HFFc6 (cell line): ENCODE measurements around the gene TLCD3A. TPM values are rescaled to one million over a fixed set of nuclear protein-coding genes. Genes with fewer than 3 reads are reported as not detected.
A peak's percentile ranks its signal among the peaks of the same experiment; 100 is the strongest.

Source experiments
- DNase-seq: peaks from one replicate; pipeline ENCODE4 v3.0.0-alpha.2; 2018
- H3K27ac Mint-ChIP-seq: 2 replicates; pipeline ENCODE4 v1.8.0; 2020; ENCODE audit warnings: mild to moderate bottlenecking, mixed read lengths
- H3K27me3 Mint-ChIP-seq: 2 replicates; pipeline ENCODE4 v1.8.0; 2021; ENCODE audit warnings: mild to moderate bottlenecking, moderate library complexity, mixed read lengths; ENCODE audit not compliant: insufficient read depth
- H3K36me3 Mint-ChIP-seq: 2 replicates; pipeline ENCODE4 v1.8.0; 2021; ENCODE audit warnings: low read depth, mixed read lengths
- H3K4me1 Mint-ChIP-seq: 2 replicates; pipeline ENCODE4 v1.8.0; 2020; ENCODE audit warnings: low read depth, mixed read lengths
- H3K4me3 Mint-ChIP-seq: 2 replicates; pipeline ENCODE4 v1.8.0; 2020; ENCODE audit warnings: mild to moderate bottlenecking, moderate library complexity, mixed read lengths
- H3K9me3 Mint-ChIP-seq: 2 replicates; pipeline ENCODE4 v1.8.0; 2020; ENCODE audit warnings: mild to moderate bottlenecking, mixed read lengths
- total RNA-seq, 6 experiments: library from RNA; stranded (reverse); fragmentation: NEBNext Ultra II Directional; extraction: Animal tissue kit (Norgen Biotek cat#: 25700); gene quantifications; 2 replicates in 1 of 6; 3 replicates in 5 of 6; pipeline ENCODE4 v1.2.3, GENCODE V29; 2021
- TF ChIP-seq, protein P1 (sequence below): fragments of 200-600 bp; sonication (generic); IDR thresholded peaks from 2 replicates; pipeline ENCODE4 v1.5.0; 2021; ENCODE audit warnings: antibody characterized with exemption, mild to moderate bottlenecking

The TLCD3A gene
- total RNA-seq, 6 experiments from 2014 or later = 28.2 to 35.8 (median 34.5) TPM

DNA sequence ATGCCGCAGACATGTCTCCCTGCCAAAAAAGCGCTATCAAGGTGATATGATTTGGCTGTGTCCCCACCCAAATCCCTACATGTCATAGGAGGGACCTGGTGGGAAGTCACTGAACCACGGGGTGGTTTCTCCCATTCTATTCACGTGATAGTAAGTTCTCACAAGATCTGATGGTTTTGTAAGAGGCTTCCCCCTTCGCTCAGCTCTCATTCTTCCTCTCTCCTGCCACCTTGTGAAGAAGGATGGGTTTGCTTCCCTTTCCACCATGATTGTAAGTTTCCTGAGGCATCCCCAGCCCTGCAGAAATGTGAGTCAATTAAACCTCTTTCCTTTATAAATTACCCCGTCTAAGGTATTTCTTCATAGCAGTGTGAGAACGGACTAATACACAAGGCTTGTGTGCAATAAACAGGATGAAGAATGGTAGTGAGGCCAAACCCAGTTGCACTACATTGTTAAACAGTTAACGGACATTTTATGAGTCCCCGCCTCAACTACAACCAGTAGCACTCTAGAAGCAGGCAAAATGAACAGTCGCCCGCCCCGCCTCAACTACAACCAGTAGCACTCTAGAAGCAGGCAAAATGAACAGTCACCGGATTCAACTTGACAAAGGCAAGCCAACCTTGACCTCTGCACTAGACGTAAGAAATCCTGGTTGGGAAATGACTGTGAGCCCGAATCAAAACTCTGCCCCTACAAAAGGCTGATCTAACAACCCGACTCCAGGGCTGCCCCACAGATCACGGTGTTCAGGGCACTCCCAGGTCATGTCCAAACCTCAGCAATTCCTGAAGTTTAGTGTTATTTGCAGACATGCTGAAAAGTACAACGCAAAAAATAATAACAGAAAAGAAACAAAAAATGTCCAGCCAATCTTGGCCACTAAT, 44.1 kb upstream of the TLCD3A start:
- peaks cover 44% of the 10 kb centered on the region for H3K36me3 Mint-ChIP-seq
- H3K4me1 Mint-ChIP-seq = peaks cover 53% of the 10 kb centered on the region
- no peak for DNase-seq
- peak overlapping the region; percentile 43 for H3K27ac Mint-ChIP-seq
- H3K9me3 Mint-ChIP-seq = no peaks in the 10 kb centered on the region
- H3K4me3 Mint-ChIP-seq = no peak overlapping the region
- TF ChIP-seq, protein P1, sequence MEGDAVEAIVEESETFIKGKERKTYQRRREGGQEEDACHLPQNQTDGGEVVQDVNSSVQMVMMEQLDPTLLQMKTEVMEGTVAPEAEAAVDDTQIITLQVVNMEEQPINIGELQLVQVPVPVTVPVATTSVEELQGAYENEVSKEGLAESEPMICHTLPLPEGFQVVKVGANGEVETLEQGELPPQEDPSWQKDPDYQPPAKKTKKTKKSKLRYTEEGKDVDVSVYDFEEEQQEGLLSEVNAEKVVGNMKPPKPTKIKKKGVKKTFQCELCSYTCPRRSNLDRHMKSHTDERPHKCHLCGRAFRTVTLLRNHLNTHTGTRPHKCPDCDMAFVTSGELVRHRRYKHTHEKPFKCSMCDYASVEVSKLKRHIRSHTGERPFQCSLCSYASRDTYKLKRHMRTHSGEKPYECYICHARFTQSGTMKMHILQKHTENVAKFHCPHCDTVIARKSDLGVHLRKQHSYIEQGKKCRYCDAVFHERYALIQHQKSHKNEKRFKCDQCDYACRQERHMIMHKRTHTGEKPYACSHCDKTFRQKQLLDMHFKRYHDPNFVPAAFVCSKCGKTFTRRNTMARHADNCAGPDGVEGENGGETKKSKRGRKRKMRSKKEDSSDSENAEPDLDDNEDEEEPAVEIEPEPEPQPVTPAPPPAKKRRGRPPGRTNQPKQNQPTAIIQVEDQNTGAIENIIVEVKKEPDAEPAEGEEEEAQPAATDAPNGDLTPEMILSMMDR = peak; percentile 52; the same call in 1 of the 2 replicates
- H3K27me3 Mint-ChIP-seq = no peaks in the 10 kb centered on the region; the same call in 1 of the 2 replicates

DNA sequence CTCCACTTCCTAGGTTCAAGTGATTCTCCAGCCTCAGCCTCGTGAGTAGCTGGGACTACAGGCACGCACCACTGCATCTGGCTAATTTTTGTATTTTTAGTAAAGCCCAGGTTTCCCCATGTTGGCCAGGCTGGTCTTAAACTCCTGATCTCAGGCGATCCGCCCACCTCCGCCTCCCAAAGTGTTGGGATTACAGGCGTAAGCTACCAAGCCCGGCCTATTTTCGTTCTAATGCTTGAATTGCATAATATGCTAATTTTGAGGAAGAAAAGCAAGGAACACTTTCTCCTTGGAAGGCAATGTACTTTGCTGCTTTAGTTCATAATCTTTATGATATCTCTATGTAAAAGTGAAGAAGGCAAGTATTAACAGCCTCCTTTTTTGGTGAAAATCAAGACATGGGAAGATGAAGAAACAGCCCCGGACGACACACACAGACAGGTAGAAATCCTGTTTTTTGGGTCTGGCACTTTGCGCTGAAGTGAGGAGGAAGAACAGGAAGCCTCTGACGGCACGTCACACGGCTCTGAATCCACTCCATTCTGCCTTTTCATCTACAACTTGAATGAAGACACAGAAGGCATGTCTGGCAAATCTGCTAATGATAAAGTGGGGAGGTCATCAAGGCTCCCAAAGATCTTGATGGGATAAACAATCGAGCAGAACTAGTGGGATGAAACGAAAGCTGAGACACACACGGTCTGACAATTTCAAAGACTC, 42.7 kb upstream of the TLCD3A start:
- no peaks in the 10 kb centered on the region; the same call in 1 of the 2 replicates for H3K27me3 Mint-ChIP-seq
- TF ChIP-seq, protein P1 = no peak
- H3K9me3 Mint-ChIP-seq = no peaks in the 10 kb centered on the region
- DNase-seq = no peak
- peaks cover 37% of the 10 kb centered on the region for H3K36me3 Mint-ChIP-seq
- no peak overlapping the region for H3K4me3 Mint-ChIP-seq
- H3K27ac Mint-ChIP-seq = peak overlapping the region; percentile 52
- H3K4me1 Mint-ChIP-seq = peaks cover 57% of the 10 kb centered on the region

DNA sequence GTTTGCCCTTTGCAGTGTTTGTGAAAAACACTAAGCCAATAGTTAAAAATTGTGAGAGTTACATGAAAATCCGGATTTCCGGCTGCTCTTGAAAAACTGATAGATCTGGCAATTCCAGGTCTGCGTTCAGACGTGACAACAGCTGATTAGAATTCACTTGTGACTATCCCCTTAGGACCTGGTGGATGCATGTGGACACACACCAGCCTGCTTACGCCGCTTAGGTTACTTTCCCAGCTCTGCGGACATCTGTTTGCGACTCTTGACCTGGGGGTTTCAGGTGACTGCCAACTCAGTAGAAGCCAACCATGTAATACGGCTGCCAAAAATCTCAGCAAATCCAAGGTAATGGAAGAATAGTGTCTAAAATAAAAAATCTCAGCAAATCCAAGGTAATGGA, 42.0 kb upstream of the TLCD3A start:
- H3K4me1 Mint-ChIP-seq = peaks cover 64% of the 10 kb centered on the region
- H3K27ac Mint-ChIP-seq = peak overlapping the region; percentile 97
- H3K4me3 Mint-ChIP-seq = peak overlapping the region; percentile 77; the same call in 1 of the 2 replicates
- peaks cover 37% of the 10 kb centered on the region for H3K36me3 Mint-ChIP-seq
- no peak for DNase-seq
- TF ChIP-seq, protein P1 = no peak
- no peaks in the 10 kb centered on the region; the same call in 1 of the 2 replicates for H3K27me3 Mint-ChIP-seq
- H3K9me3 Mint-ChIP-seq = no peaks in the 10 kb centered on the region

GRCh38 chr17:691423-691822, 41.0 kb upstream of the TLCD3A start:
- Mint-ChIP-seq H3K36me3 (peaks cover 42% of the 10 kb centered on the region), H3K27me3 (no peaks in the 10 kb centered on the region; the same call in 1 of the 2 replicates), H3K27ac (peak overlapping the region; percentile 97), H3K4me1 (peaks cover 74% of the 10 kb centered on the region), H3K9me3 (no peaks in the 10 kb centered on the region), H3K4me3 (peak overlapping the region; percentile 77; the same call in 1 of the 2 replicates)
- TF ChIP-seq, protein P1 = no peak
- DNase-seq = peak; percentile 91

DNA sequence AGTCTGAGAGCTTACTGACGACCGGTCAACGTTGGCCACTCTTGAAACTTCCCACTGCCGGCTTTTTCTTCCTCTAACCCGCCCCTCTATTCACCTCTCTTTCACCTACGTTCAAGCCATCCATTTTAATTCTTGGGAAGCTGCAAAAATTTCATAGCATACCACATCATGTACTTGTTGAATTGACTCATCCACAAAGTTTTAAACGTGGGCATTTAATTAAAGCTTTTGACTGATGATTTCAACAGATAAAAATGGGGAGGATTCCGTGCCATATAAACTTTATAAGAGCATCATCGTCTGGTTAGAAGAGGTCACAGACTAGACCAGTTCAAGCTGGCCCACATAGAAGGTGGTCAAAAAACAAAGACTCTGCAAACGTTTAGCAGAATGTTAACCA, 40.3 kb upstream of the TLCD3A start:
- peak overlapping the region; percentile 77 for H3K4me3 Mint-ChIP-seq
- DNase-seq = peak; percentile 90
- TF ChIP-seq, protein P1 = no peak
- no peaks in the 10 kb centered on the region for H3K9me3 Mint-ChIP-seq
- H3K27me3 Mint-ChIP-seq = no peaks in the 10 kb centered on the region; the same call in 1 of the 2 replicates
- peak overlapping the region; percentile 97 for H3K27ac Mint-ChIP-seq
- H3K36me3 Mint-ChIP-seq = peaks cover 48% of the 10 kb centered on the region
- H3K4me1 Mint-ChIP-seq = peaks cover 81% of the 10 kb centered on the region
